ENCODE data around the gene THRB.

Gene THRB

DNA sequence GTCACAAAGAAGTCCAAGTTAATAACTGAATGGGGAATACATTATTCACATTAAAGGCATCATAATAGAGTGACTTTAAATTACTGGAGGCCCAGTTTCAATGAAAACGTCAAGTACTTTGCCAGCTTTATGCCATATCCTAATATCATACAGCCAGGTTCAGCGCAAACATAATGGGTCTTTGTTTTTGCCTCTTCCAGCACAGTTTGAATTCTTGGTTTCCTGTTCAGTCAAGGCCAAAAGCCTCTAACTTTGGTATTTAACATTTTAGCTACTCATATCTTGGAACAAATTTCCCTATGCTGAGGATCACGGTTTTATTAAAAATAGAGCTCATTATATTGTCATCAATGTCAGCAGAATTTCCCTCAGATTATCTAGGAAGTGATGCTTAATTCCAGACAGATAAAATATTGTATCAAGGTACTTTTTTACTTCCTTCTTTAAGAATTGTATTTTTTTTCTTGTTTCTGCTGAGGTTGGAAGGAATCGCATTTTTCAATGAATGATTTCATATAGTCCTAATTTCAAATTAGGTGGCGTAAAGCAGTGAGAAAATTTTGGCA is 269.2 kb downstream of the THRB start:
- H3K4me3 ChIP-seq (replicated peaks; ENCODE audit: low read depth, low read length) = no peak overlapping the region
- TF ChIP-seq, protein P1, sequence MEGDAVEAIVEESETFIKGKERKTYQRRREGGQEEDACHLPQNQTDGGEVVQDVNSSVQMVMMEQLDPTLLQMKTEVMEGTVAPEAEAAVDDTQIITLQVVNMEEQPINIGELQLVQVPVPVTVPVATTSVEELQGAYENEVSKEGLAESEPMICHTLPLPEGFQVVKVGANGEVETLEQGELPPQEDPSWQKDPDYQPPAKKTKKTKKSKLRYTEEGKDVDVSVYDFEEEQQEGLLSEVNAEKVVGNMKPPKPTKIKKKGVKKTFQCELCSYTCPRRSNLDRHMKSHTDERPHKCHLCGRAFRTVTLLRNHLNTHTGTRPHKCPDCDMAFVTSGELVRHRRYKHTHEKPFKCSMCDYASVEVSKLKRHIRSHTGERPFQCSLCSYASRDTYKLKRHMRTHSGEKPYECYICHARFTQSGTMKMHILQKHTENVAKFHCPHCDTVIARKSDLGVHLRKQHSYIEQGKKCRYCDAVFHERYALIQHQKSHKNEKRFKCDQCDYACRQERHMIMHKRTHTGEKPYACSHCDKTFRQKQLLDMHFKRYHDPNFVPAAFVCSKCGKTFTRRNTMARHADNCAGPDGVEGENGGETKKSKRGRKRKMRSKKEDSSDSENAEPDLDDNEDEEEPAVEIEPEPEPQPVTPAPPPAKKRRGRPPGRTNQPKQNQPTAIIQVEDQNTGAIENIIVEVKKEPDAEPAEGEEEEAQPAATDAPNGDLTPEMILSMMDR (IDR thresholded peaks at IDR 0.05; ENCODE audit: low read length, missing control alignments) = no peak
- no peak for DNase-seq (ENCODE audit: low read depth)

DNA sequence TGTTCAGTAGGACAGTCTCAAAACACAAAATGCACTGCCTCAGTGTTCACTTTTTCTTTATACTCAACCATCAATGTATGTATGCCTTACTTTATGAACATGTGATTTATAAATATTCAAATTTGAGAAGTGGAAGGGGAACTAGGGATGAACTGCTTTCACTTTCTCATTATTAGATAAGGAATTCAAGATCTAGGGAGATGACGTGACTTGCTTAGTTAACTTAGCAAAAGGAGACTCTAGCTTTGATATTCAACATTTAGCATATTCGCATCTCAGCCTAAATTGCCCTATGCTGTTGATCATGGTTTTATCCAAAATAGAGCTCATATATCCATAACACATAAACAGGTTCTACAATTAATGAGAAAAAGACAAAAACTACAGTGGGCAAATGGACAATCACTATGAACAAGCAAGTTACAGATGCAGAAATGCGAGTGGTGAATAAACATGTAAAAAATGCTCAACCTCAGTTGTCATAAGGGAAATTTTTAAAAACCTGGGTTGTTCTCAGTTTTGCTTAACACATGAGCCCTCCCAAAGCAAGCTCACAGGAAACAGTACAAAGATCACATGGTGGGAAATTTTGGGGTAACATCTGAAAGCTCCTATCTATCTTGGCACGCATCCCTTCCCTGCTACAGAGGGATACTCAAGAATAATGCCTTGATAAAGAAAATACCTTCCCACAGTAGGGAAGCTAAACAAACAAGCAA is 269.8 kb downstream of the THRB start:
- TF ChIP-seq, protein P1 (IDR thresholded peaks at IDR 0.05; ENCODE audit: low read length, missing control alignments) = no peak

DNA sequence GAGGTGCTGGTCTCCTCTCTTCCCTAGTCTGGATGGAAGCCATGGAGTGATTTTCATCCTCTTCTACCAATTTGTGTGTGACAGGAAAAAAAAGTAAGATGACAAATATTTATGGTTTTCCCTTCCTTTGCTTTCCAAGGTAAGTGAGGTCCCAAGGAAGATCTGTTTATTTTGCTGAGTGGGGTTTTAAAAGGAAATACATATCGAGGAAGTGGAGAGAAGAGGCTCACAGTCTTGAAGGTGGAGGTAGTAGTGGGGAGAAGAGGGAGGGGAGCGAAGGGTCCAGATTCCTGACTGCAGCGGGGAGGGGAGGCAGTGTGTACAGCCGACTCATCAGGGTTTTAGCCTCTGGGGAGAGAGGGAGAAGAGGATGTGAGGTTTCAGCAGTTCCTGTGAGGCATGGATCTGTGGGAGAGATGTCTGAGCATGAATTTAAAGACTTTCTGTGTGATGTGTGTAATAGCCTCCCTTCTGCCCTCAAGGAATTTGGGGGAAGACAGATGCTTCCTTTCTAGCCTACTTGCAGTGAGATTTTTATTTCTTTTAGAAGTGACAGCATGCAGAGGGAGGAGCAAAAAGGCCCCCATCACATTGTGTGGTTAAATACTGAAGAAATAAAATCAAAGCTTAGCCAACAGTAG is 272.4 kb downstream of the THRB start:
- no peak for DNase-seq (ENCODE audit: low read depth)
- TF ChIP-seq, protein P1 (IDR thresholded peaks at IDR 0.05; ENCODE audit: low read length, missing control alignments) = no peak
- no peak overlapping the region for H3K4me3 ChIP-seq (replicated peaks; ENCODE audit: low read depth, low read length)

More for the DNA sequence above, 269.8 kb downstream of the THRB start:
- no peak overlapping the region for H3K4me3 ChIP-seq (replicated peaks; ENCODE audit: low read depth, low read length)
- DNase-seq (ENCODE audit: low read depth) = no peak

DNA sequence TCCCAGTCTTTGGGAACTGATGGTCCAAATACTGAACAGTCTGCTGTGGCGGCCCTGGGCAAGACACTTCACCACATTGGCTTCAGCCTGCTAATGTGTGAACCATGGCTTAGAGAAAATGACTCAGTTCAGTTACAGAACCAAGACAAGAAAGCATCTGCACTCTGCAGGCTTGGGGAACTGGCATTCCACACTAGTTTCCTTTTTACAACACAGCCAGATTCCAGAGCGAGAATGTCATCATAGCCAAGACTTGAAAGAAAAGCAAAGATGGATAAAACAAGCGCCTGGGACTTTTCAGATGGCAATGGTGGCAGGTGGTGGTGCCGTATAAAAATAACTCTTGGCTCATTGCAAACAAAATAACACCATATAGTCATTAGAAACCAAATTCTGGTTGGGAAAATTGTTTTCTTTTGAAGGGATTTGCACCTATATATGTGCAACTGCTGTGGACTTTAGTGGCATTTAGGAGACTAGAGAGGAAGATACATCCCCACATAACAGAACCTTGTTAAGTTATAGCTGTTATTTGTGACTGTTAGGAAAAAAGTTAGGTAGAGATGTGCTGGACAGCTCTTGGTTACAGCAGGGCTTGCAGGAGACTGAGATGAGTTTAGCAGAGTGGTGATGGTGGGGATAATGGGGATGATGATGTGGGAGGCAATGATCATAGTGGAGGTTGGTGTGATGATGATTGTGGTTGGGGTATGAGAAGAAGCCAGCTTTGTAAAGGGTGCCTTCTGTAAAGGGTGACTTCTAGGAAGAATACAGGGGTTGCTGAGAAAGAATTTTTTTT is 273.6 kb downstream of the THRB start:
- TF ChIP-seq, protein P1 (IDR thresholded peaks at IDR 0.05; ENCODE audit: low read length, missing control alignments) = no peak
- no peak overlapping the region for H3K4me3 ChIP-seq (replicated peaks; ENCODE audit: low read depth, low read length)
- peak; percentile 91 for DNase-seq (ENCODE audit: low read depth)

DNA sequence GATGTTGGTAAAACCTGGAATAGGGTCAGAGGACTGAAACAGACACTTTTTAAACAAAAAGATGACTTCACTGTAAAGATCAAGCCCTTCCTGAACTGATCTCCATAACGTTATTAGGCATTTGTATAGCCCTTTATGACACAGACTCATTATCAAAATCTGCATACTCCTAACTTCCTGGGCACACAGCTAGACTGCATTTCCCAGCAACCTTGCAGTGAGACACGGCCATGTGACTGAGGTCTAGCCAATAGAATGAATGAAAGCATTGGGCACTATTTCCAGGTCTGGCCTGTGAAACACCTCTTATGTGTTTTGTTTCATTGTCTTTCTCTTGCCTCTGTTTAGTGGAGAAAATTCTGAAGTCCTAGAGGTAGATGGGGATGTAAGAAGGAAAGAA is 279.1 kb downstream of the THRB start:
- no peak for DNase-seq (ENCODE audit: low read depth)
- H3K4me3 ChIP-seq (replicated peaks; ENCODE audit: low read depth, low read length) = no peak overlapping the region
- TF ChIP-seq, protein P1 (IDR thresholded peaks at IDR 0.05; ENCODE audit: low read length, missing control alignments) = no peak

DNA sequence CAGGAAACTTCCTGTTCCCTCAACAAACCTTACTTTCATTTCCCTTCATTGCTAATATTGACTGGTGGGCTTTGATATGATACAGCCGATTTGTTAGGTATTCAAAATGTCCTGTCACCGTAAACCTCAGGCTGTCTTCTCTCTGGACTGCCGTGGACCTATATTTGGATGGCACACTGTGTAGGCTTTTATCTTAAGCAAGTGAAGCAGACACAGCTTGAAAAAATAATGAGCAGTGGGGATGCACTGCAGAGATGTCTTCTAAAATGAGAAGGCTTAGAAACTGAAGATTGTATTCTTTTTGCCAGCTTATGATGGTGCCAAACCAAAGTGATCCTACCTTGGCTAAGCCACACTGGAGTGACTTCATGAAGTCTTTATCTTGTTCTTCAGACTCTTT is 283.3 kb downstream of the THRB start:
- no peak for DNase-seq (ENCODE audit: low read depth)
- TF ChIP-seq, protein P1 (IDR thresholded peaks at IDR 0.05; ENCODE audit: low read length, missing control alignments) = no peak
- H3K4me3 ChIP-seq (replicated peaks; ENCODE audit: low read depth, low read length) = no peak overlapping the region

Data from fibroblast of pulmonary artery (primary cell).